IMR-90 (cell line): ENCODE results near the gene SLAMF1. TPM values are rescaled to one million over a fixed set of nuclear protein-coding genes. Genes with fewer than 3 reads are reported as not detected.

Experiments
- ATAC-seq: fragments of 200-7000 bp; cut with Tn5 transposase; 2 replicates; pipeline ENCODE4 v1.9.1; 2020; ENCODE audit warnings: low read depth, mild to moderate bottlenecking, moderate library complexity
- BruUV-seq: library from RNA; stranded (reverse); fragments of 400-500 nt; replicated peaks from 2 replicates; lab custom pipeline; 2021; lab: Mats Ljungman, UMichigan
- CTCF ChIA-PET: fragments of 300-600 bp; formaldehyde crosslinking; extraction: SDS; loops from one replicate; lab custom pipeline; 2021; ENCODE audit warnings: antibody characterized with exemption; lab: Yijun Ruan, JAX
- POLR2A ChIA-PET: fragments of 300-600 bp; sonication (Branson Sonifier 250); formaldehyde crosslinking; loops from one replicate; lab custom pipeline; 2022; ENCODE audit warnings: antibody characterized with exemption; ENCODE audit not compliant: unreplicated experiment; lab: Charles Lee
- DNase-seq: peaks from one replicate; pipeline ENCODE4 v3.0.0; 2013
- H2AFZ ChIP-seq: replicated peaks from 2 replicates; pipeline ENCODE3; 2013; ENCODE audit warnings: low read length, mild to moderate bottlenecking; ENCODE audit not compliant: poor library complexity
- H2AK5ac ChIP-seq: 2 replicates; pipeline ENCODE4 v1.6.1; 2013; ENCODE audit warnings: low read depth, low read length, inconsistent platforms
- H2AK9ac ChIP-seq: replicated peaks from 2 replicates; pipeline ENCODE3; 2013; ENCODE audit warnings: mild to moderate bottlenecking, low read depth, low read length, moderate library complexity; ENCODE audit not compliant: poor library complexity
- H2BK120ac ChIP-seq: 2 replicates; pipeline ENCODE4 v1.6.1; 2013; ENCODE audit warnings: low read depth, low read length, inconsistent platforms
- H2BK15ac ChIP-seq: 3 replicates; pipeline ENCODE4 v1.6.1; 2013; ENCODE audit warnings: low read depth, low read length, inconsistent platforms
- H2BK20ac ChIP-seq: 2 replicates; pipeline ENCODE4 v1.6.1; 2013; ENCODE audit warnings: low read depth, mild to moderate bottlenecking, inconsistent platforms, low read length, moderate library complexity
- H2BK5ac ChIP-seq: 2 replicates; pipeline ENCODE4 v1.6.1; 2013; ENCODE audit warnings: mild to moderate bottlenecking, low read depth, low read length, inconsistent platforms; ENCODE audit not compliant: poor library complexity, severe bottlenecking
- H3K14ac ChIP-seq: replicated peaks from 2 replicates; pipeline ENCODE4 v1.6.1; 2013; ENCODE audit warnings: low read depth, low read length, inconsistent platforms
- H3K18ac ChIP-seq: 2 replicates; pipeline ENCODE4 v1.6.1; 2013; ENCODE audit warnings: low read depth, low read length, control low read depth
- H3K23ac ChIP-seq: 2 replicates; pipeline ENCODE4 v1.6.1; 2013; ENCODE audit warnings: low read depth, low read length, inconsistent platforms
- H3K27ac ChIP-seq: 2 replicates; pipeline ENCODE4 v1.5.1; 2013; ENCODE audit warnings: mild to moderate bottlenecking, control low read depth, low read length; ENCODE audit not compliant: insufficient read depth
- H3K27me3 ChIP-seq: 2 replicates; pipeline ENCODE4 v1.6.1; 2013; ENCODE audit warnings: low read length; ENCODE audit not compliant: control insufficient read depth, insufficient read depth
- H3K36me3 ChIP-seq: 2 replicates; pipeline ENCODE4 v1.6.1; 2013; ENCODE audit warnings: low read length, mixed read lengths; ENCODE audit not compliant: control insufficient read depth, insufficient read depth
- H3K4ac ChIP-seq: 2 replicates; pipeline ENCODE4 v1.6.1; 2013; ENCODE audit warnings: low read depth, low read length, inconsistent platforms
- H3K4me1 ChIP-seq: 2 replicates; pipeline ENCODE4 v1.6.1; 2013; ENCODE audit warnings: low read length, mixed read lengths; ENCODE audit not compliant: control insufficient read depth, insufficient read depth
- H3K4me2 ChIP-seq: 2 replicates; pipeline ENCODE4 v1.6.1; 2013; ENCODE audit warnings: low read depth, mild to moderate bottlenecking, control low read depth, low read length, moderate library complexity
- H3K4me3 ChIP-seq: 2 replicates; pipeline ENCODE4 v1.5.1; 2013; ENCODE audit warnings: low read depth, mild to moderate bottlenecking, control low read depth, low read length, moderate library complexity; ENCODE audit not compliant: insufficient read depth
- H3K56ac ChIP-seq: 2 replicates; pipeline ENCODE4 v1.6.1; 2013; ENCODE audit warnings: low read length, inconsistent platforms; ENCODE audit not compliant: insufficient read depth; ENCODE audit errors: extremely low read depth
- H3K79me1 ChIP-seq, 2 experiments: 2 replicates each; pipeline ENCODE4 v1.6.1; 2013; ENCODE audit warnings: low read length in 2 of 2, inconsistent platforms in 1 of 2, low read depth in 1 of 2
- H3K9ac ChIP-seq: 2 replicates; pipeline ENCODE4 v1.6.1; 2013; ENCODE audit warnings: low read depth, low read length, control low read depth
- H3K9me1 ChIP-seq: 2 replicates; pipeline ENCODE4 v1.6.1; 2013; ENCODE audit warnings: low read length, inconsistent platforms; ENCODE audit not compliant: insufficient read depth
- H3K9me3 ChIP-seq: 2 replicates; pipeline ENCODE4 v1.6.1; 2013; ENCODE audit warnings: low read length; ENCODE audit not compliant: control insufficient read depth, insufficient read depth
- H4K20me1 ChIP-seq: 2 replicates; pipeline ENCODE4 v1.6.1; 2013; ENCODE audit warnings: low read length, inconsistent platforms; ENCODE audit not compliant: insufficient read depth
- H4K5ac ChIP-seq: 2 replicates; pipeline ENCODE4 v1.6.1; 2013; ENCODE audit warnings: mild to moderate bottlenecking, low read depth, low read length, control low read depth
- H4K8ac ChIP-seq, 2 experiments: 2 replicates each; pipeline ENCODE4 v1.6.1; 2013; ENCODE audit warnings: low read depth in 2 of 2, low read length in 2 of 2, control low read depth in 1 of 2, inconsistent platforms in 1 of 2
- H4K91ac ChIP-seq: 2 replicates; pipeline ENCODE4 v1.6.1; 2013; ENCODE audit warnings: low read depth, low read length, inconsistent platforms; ENCODE audit not compliant: insufficient read depth
- BHLHE40 ChIP-seq: fragments of 150-350 bp; IDR thresholded peaks from 2 replicates; pipeline ENCODE4 v1.6.1; 2016; ENCODE audit warnings: mild to moderate bottlenecking, low read depth, low read length
- CEBPB ChIP-seq: IDR thresholded peaks from 2 replicates; pipeline ENCODE4 v1.6.1; 2012; ENCODE audit warnings: low read depth, low read length, improper control_type of control experiment
- CHD1 ChIP-seq: IDR thresholded peaks from 2 replicates; pipeline ENCODE4 v1.6.1; 2012; ENCODE audit warnings: low read depth, low read length, improper control_type of control experiment
- ELK1 ChIP-seq: fragments of 150-350 bp; IDR thresholded peaks from 2 replicates; pipeline ENCODE4 v1.6.1; 2016; ENCODE audit warnings: low read depth, mild to moderate bottlenecking, low read length, moderate library complexity, borderline replicate concordance
- FOS ChIP-seq: fragments of 150-350 bp; IDR thresholded peaks from 2 replicates; pipeline ENCODE4 v1.6.1; 2016; ENCODE audit warnings: low read depth, low read length
- MAFK ChIP-seq: IDR thresholded peaks from 2 replicates; pipeline ENCODE4 v1.6.1; 2012; ENCODE audit warnings: low read depth, low read length, improper control_type of control experiment
- MAZ ChIP-seq: IDR thresholded peaks from 2 replicates; pipeline ENCODE4 v1.6.1; 2012; ENCODE audit warnings: low read depth, mild to moderate bottlenecking, low read length, improper control_type of control experiment, moderate library complexity, borderline replicate concordance
- MXI1 ChIP-seq: IDR thresholded peaks from 2 replicates; pipeline ENCODE4 v1.6.1; 2012; ENCODE audit warnings: low read depth, mild to moderate bottlenecking, low read length, moderate library complexity, borderline replicate concordance
- NFE2L2 ChIP-seq: fragments of 150-350 bp; IDR thresholded peaks from 2 replicates; pipeline ENCODE4 v1.6.1; 2016; ENCODE audit warnings: low read depth, mild to moderate bottlenecking, low read length
- POLR2A ChIP-seq: IDR thresholded peaks from 2 replicates; pipeline ENCODE4 v1.6.1; 2012; ENCODE audit warnings: mild to moderate bottlenecking, low read depth, low read length
- RAD21 ChIP-seq: IDR thresholded peaks from 2 replicates; pipeline ENCODE4 v1.6.1; 2012; ENCODE audit warnings: low read length, improper control_type of control experiment
- RCOR1 ChIP-seq: IDR thresholded peaks from 2 replicates; pipeline ENCODE4 v1.6.1; 2012; ENCODE audit warnings: mild to moderate bottlenecking, low read length, improper control_type of control experiment; ENCODE audit not compliant: insufficient replicate concordance
- RFX5 ChIP-seq: IDR thresholded peaks from 2 replicates; pipeline ENCODE4 v1.8.0; 2012; ENCODE audit warnings: low read depth, mild to moderate bottlenecking, low read length, moderate library complexity
- SMC3 ChIP-seq: fragments of 150-350 bp; IDR thresholded peaks from 2 replicates; pipeline ENCODE4 v1.6.1; 2016; ENCODE audit warnings: low read depth, mild to moderate bottlenecking, antibody characterized with exemption, low read length, moderate library complexity
- WGBS, 2 experiments: methylation state at CpG; one replicate each; pipeline versions ENCODE4 v1.1.5 to v1.1.7; 2013; ENCODE audit warnings: missing lambda C conversion rate in 2 of 2; ENCODE audit not compliant: insufficient read length in 1 of 2; ENCODE audit errors: extremely low coverage in 2 of 2; 5-methylcytosine and 5-hydroxymethylcytosine counted together
- dilution Hi-C: fragments of 300-500 bp; cut with HindIII; formaldehyde crosslinking; loops from one replicate; pipeline ENCODE4 v1.14.3; 2018; ENCODE audit warnings: low sequenced_read_pairs; ENCODE audit not compliant: unreplicated experiment
- in situ Hi-C: fragments of 300-500 bp; cut with MboI; formaldehyde crosslinking; loops from 3 replicates; pipeline ENCODE4 v1.14.3; 2019; ENCODE audit warnings: low sequenced_read_pairs, inconsistent platforms, mixed read lengths
- intact Hi-C: fragments of 100-400 bp; cut with micrococcal nuclease; formaldehyde crosslinking; loops from 2 replicates; pipeline ENCODE4 v1.10.0; 2022
- polyA plus RNA-seq, 3 experiments: library from polyadenylated mRNA; depleted of rRNA; stranded (reverse); fragments of >200 nt; gene quantifications; 2 replicates each; pipeline ENCODE4 v1.2.3, GENCODE V29; 2012; ENCODE audit warnings: low replicate concordance in 1 of 3
- total RNA-seq: library from RNA; depleted of rRNA; stranded (reverse); fragments of >200 nt; gene quantifications from 2 replicates; pipeline ENCODE4 v1.2.3, GENCODE V29; 2012
- TF ChIP-seq, protein P1 (sequence below): fragments of 150-350 bp; IDR thresholded peaks from 2 replicates; pipeline ENCODE4 v1.6.1; 2017; ENCODE audit warnings: mild to moderate bottlenecking, antibody characterized with exemption, low read length, low read depth
- TF ChIP-seq, protein P2 (sequence below): conservative IDR thresholded peaks from 2 replicates; pipeline ENCODE4 v1.5.1; 2012; ENCODE audit warnings: mild to moderate bottlenecking, low read depth, low read length, improper control_type of control experiment

Gene SLAMF1
- total and polyA plus RNA-seq, 2 of the 4 experiments (the other 2 are of a cell fraction) = not detected

- H2AK5ac ChIP-seq = no peak overlapping the region
- dilution Hi-C loops = no loop called here
- no peaks in the 10 kb centered on the region for H3K9me1 ChIP-seq
- H3K36me3 ChIP-seq = no peaks in the 10 kb centered on the region
- H3K4me3 ChIP-seq = no peak overlapping the region
- H2BK120ac ChIP-seq = no peak overlapping the region
- H3K27me3 ChIP-seq = no peaks in the 10 kb centered on the region
- no peak overlapping the region for H4K91ac ChIP-seq
- H3K9me3 ChIP-seq = no peaks in the 10 kb centered on the region
- intact Hi-C loops = no loop called here
- no peak overlapping the region for H2AFZ ChIP-seq
- no peak overlapping the region for H3K9ac ChIP-seq
- no peak overlapping the region for H2BK20ac ChIP-seq
- ChIA-PET CTCF (no interaction called here), POLR2A (no interaction called here)
- no peak overlapping the region for H3K18ac ChIP-seq
- ATAC-seq = no peak
- DNase-seq = no peak
- no peak overlapping the region for H4K8ac ChIP-seq
- no peak overlapping the region for H2BK15ac ChIP-seq
- WGBS, 2 experiments = no CpG with 5 or more reads among the region's 9 CpGs
- BruUV-seq = no TSS peak
- no peak overlapping the region for H3K4ac ChIP-seq
- no peak overlapping the region for H3K27ac ChIP-seq
- H3K14ac ChIP-seq = no peak overlapping the region
- no peaks in the 10 kb centered on the region for H3K79me1 ChIP-seq
- H4K20me1 ChIP-seq = no peaks in the 10 kb centered on the region
- no peak overlapping the region for H4K5ac ChIP-seq
- H3K23ac ChIP-seq = no peak overlapping the region
- H3K4me1 ChIP-seq = no peaks in the 10 kb centered on the region
- in situ Hi-C loops = no loop called here
- no peak overlapping the region for H2AK9ac ChIP-seq
- no peak overlapping the region for H3K56ac ChIP-seq
- H2BK5ac ChIP-seq = no peak overlapping the region
- no peak overlapping the region for H3K4me2 ChIP-seq
- no peak for TF ChIP-seq POLR2A
- no peak for TF ChIP-seq ELK1
- no peak for TF ChIP-seq RCOR1
- TF ChIP-seq BHLHE40 = no peak
- TF ChIP-seq, protein P1, sequence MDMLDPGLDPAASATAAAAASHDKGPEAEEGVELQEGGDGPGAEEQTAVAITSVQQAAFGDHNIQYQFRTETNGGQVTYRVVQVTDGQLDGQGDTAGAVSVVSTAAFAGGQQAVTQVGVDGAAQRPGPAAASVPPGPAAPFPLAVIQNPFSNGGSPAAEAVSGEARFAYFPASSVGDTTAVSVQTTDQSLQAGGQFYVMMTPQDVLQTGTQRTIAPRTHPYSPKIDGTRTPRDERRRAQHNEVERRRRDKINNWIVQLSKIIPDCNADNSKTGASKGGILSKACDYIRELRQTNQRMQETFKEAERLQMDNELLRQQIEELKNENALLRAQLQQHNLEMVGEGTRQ = no peak
- TF ChIP-seq MXI1 = no peak
- no peak for TF ChIP-seq MAZ
- no peak for TF ChIP-seq RAD21
- TF ChIP-seq CEBPB = no peak
- TF ChIP-seq RFX5 = no peak
- no peak for TF ChIP-seq MAFK
- TF ChIP-seq CHD1 = no peak
- no peak for TF ChIP-seq FOS
- no peak for TF ChIP-seq NFE2L2
- no peak for TF ChIP-seq SMC3
- TF ChIP-seq, protein P2, sequence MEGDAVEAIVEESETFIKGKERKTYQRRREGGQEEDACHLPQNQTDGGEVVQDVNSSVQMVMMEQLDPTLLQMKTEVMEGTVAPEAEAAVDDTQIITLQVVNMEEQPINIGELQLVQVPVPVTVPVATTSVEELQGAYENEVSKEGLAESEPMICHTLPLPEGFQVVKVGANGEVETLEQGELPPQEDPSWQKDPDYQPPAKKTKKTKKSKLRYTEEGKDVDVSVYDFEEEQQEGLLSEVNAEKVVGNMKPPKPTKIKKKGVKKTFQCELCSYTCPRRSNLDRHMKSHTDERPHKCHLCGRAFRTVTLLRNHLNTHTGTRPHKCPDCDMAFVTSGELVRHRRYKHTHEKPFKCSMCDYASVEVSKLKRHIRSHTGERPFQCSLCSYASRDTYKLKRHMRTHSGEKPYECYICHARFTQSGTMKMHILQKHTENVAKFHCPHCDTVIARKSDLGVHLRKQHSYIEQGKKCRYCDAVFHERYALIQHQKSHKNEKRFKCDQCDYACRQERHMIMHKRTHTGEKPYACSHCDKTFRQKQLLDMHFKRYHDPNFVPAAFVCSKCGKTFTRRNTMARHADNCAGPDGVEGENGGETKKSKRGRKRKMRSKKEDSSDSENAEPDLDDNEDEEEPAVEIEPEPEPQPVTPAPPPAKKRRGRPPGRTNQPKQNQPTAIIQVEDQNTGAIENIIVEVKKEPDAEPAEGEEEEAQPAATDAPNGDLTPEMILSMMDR = no peak
These were observed 6.2 kb upstream of the SLAMF1 start for GRCh38 chr1:160652924-160653619.
